Measurements from ENCODE around the gene FRRS1. TPM values are rescaled to one million over a fixed set of nuclear protein-coding genes. Genes with fewer than 3 reads are reported as not detected.

Gene FRRS1
- total and polyA plus RNA-seq, 2 of the 4 experiments (the other 2 are of a cell fraction), result 3.8 to 23.5 TPM

DNA sequence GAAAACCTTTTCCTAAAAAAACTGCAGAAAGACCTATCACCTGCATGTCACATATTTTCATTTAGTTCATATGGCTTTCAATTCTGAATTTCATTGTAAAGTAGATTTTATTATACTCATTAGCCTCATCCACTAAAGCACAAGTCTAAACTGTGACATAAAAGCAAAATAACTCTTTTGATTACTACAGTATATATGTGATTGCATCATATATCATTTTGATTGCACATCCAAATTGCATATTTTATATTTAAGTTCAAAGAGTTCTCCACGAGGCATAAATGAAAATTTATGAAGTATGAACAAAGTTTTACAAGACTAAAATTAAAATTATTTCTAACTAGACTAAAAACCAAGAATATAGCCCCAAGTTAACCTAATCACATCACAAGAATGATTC, 101.2 kb downstream of the FRRS1 start:
- no CpG with 5 or more reads among the region's 1 CpG for WGBS, 2 experiments (ENCODE audit: extremely low coverage in 2 of 2, insufficient read length in 1 of 2)
- Histone ChIP-seq H4K20me1 (ENCODE audit: insufficient read depth, low read length) (no peaks in the 10 kb centered on the region), H2BK15ac (ENCODE audit: low read depth, low read length) (no peak overlapping the region), H2BK120ac (ENCODE audit: low read depth, low read length) (no peak overlapping the region), H3K27me3 (ENCODE audit: control insufficient read depth, insufficient read depth, low read length) (no peaks in the 10 kb centered on the region), H3K27ac (ENCODE audit: insufficient read depth, low read length) (no peak overlapping the region), H3K9me3 (ENCODE audit: control insufficient read depth, insufficient read depth, low read length) (no peaks in the 10 kb centered on the region), H4K91ac (ENCODE audit: insufficient read depth, low read depth, low read length) (no peak overlapping the region), H3K4ac (ENCODE audit: low read depth, low read length) (no peak overlapping the region), H3K4me3 (ENCODE audit: insufficient read depth, low read depth, low read length) (no peak overlapping the region), H2BK5ac (ENCODE audit: low read depth, low read length, poor library complexity, severe bottlenecking) (no peak overlapping the region), H3K9me1 (ENCODE audit: insufficient read depth, low read length) (peaks cover 5% of the 10 kb centered on the region; the same call in 1 of the 2 replicates), H3K14ac (replicated peaks; ENCODE audit: low read depth, low read length) (no peak overlapping the region), H4K8ac (ENCODE audit: low read depth in 2 of 2, low read length in 2 of 2) (no peak overlapping the region), H4K5ac (ENCODE audit: low read depth, low read length) (no peak overlapping the region), H2AK5ac (ENCODE audit: low read depth, low read length) (no peak overlapping the region), H3K56ac (ENCODE audit: extremely low read depth, insufficient read depth, low read length) (no peak overlapping the region), H3K36me3 (ENCODE audit: control insufficient read depth, insufficient read depth, low read length) (no peaks in the 10 kb centered on the region), H2BK20ac (ENCODE audit: low read depth, low read length) (no peak overlapping the region), H2AFZ (replicated peaks; ENCODE audit: low read length, poor library complexity) (no peak overlapping the region), H3K23ac (ENCODE audit: low read depth, low read length) (no peak overlapping the region), H2AK9ac (replicated peaks; ENCODE audit: low read depth, low read length, poor library complexity) (no peak overlapping the region), H3K9ac (ENCODE audit: low read depth, low read length) (no peak overlapping the region), H3K4me2 (ENCODE audit: low read depth, low read length) (no peak overlapping the region), H3K79me1 (ENCODE audit: low read depth in 1 of 2, low read length in 2 of 2) (no peaks in the 10 kb centered on the region), H3K18ac (ENCODE audit: low read depth, low read length) (no peak overlapping the region), H3K4me1 (ENCODE audit: control insufficient read depth, insufficient read depth, low read length) (no peaks in the 10 kb centered on the region)
- in situ Hi-C loops (cut with MboI; ENCODE audit: low sequenced_read_pairs) (no loop called here), dilution Hi-C loops (cut with HindIII; ENCODE audit: low sequenced_read_pairs, unreplicated experiment) (no loop called here), intact Hi-C loops (cut with micrococcal nuclease) (no loop called here)
- ChIA-PET CTCF (interaction anchor here (1.1 kb wide), 1 partner anchor 17 kb away, joined by 3 read pairs; no protein-coding TSS in a partner anchor), POLR2A (ENCODE audit: unreplicated experiment) (no interaction called here)
- no peak for ATAC-seq (ENCODE audit: low read depth)
- TF ChIP-seq NFE2L2 (IDR thresholded peaks at IDR 0.05; ENCODE audit: low read depth, low read length) (no peak), SMC3 (IDR thresholded peaks at IDR 0.05; ENCODE audit: low read depth, low read length) (no peak), CEBPB (IDR thresholded peaks at IDR 0.05; ENCODE audit: low read depth, low read length) (peak; percentile 77), MXI1 (IDR thresholded peaks at IDR 0.05; ENCODE audit: borderline replicate concordance, low read depth, low read length) (no peak), CTCF (conservative IDR thresholded peaks at IDR 0.05; ENCODE audit: low read depth, low read length) (no peak)
- TF ChIP-seq, protein P1, sequence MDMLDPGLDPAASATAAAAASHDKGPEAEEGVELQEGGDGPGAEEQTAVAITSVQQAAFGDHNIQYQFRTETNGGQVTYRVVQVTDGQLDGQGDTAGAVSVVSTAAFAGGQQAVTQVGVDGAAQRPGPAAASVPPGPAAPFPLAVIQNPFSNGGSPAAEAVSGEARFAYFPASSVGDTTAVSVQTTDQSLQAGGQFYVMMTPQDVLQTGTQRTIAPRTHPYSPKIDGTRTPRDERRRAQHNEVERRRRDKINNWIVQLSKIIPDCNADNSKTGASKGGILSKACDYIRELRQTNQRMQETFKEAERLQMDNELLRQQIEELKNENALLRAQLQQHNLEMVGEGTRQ (IDR thresholded peaks at IDR 0.05; ENCODE audit: low read depth, low read length), result no peak
- DNase-seq, result no peak
- no TSS peak for BruUV-seq (replicated peaks)

All from IMR-90 (cell line).